Measurements from ENCODE around the gene CLCN1. TPM values are rescaled to one million over a fixed set of nuclear protein-coding genes. Genes with fewer than 3 reads are reported as not detected.

The CLCN1 gene
- total and polyA plus RNA-seq, 2 of the 8 experiments (the other 6 are each of a cell fraction or from before 2014, with no cell fraction given): 0.36 to 0.41 TPM

- no peak overlapping the region for H3K23ac ChIP-seq (ENCODE audit: insufficient read length)
- H3K27ac ChIP-seq (ENCODE audit: low read depth, low read length): no peak overlapping the region
- H2AK5ac ChIP-seq (ENCODE audit: low read depth, low read length): no peak overlapping the region
- peak in 1 of 2 experiments; percentile 88 for DNase-seq (ENCODE audit: low read depth in 1 of 2, low spot score in 2 of 2)
- H3K4ac ChIP-seq (replicated peaks; ENCODE audit: insufficient read length, low read depth, low read length): no peak overlapping the region
- no peak overlapping the region for H2BK15ac ChIP-seq (ENCODE audit: low read length)
- H2BK20ac ChIP-seq (ENCODE audit: low read length): no peak overlapping the region
- no peaks in the 10 kb centered on the region for H3K23me2 ChIP-seq (ENCODE audit: low read depth, low read length)
- H4K91ac ChIP-seq (replicated peaks; ENCODE audit: insufficient read length, low read length): no peak overlapping the region
- H3K4me1 ChIP-seq (replicated peaks in 1 of 4; ENCODE audit: control insufficient read depth in 3 of 4, insufficient read depth in 4 of 4, low read length in 3 of 4): no peaks in the 10 kb centered on the region
- 81% methylated on average over 10 of the region's 10 CpGs; no CpG with 5 or more reads in 1 of the 2 experiments for WGBS, 2 experiments (ENCODE audit: extremely low coverage in 1 of 2, insufficient coverage in 1 of 2, insufficient read length in 1 of 2, insufficient replicate concordance in 2 of 2, low coverage in 1 of 2, low lambda C conversion rate in 2 of 2, missing lambda C conversion rate in 1 of 2)
- no peak overlapping the region for H2BK120ac ChIP-seq (replicated peaks; ENCODE audit: low read depth, low read length)
- H3K4me2 ChIP-seq (ENCODE audit: insufficient read depth in 1 of 2, low read depth in 2 of 2, low read length in 2 of 2): no peak overlapping the region
- no peak overlapping the region for H3K9ac ChIP-seq (replicated peaks in 1 of 4; ENCODE audit: extremely low read depth in 1 of 4, low read depth in 3 of 4, low read length in 3 of 4)
- no peak for FAIRE-seq
- H3K79me2 ChIP-seq (ENCODE audit: control insufficient read depth in 1 of 2, insufficient read depth in 2 of 2, low read length in 2 of 2): no peaks in the 10 kb centered on the region
- H3K36me3 ChIP-seq (ENCODE audit: control insufficient read depth in 2 of 4, insufficient read depth in 4 of 4, low read length in 3 of 4): peaks cover 42 to 71% (median 68%) of the 10 kb centered on the region in 4 experiments
- no peaks in the 10 kb centered on the region for H3K9me3 ChIP-seq (ENCODE audit: insufficient read depth in 2 of 2, low read depth in 1 of 2, low read length in 1 of 2)
- H2BK5ac ChIP-seq (ENCODE audit: low read depth, low read length): no peak overlapping the region
- H3K18ac ChIP-seq (ENCODE audit: extremely low read depth, low read length): no peak overlapping the region
- ChIA-PET CTCF (ENCODE audit: partially characterized antibody) (interaction anchor here (0.7 to 8.2 kb wide), 29 partner anchors 10 to 121 kb away, joined by 3 to 85 read pairs (median 4); partner anchors contain the start of genes CASP2, CLCN1, EPHA1 and GSTK1), POLR2A (ENCODE audit: partially characterized antibody) (interaction anchor here (1.1 to 2.3 kb wide), 3 partner anchors 9 to 17 kb away, joined by 3 to 7 read pairs (median 3); partner anchors contain the start of gene CASP2)
- H3K14ac ChIP-seq (ENCODE audit: insufficient read length): no peak overlapping the region
- no peak overlapping the region for H4K8ac ChIP-seq (ENCODE audit: extremely low read depth, insufficient read depth, low read length)
- H3K27me3 ChIP-seq (replicated peaks in 1 of 4; ENCODE audit: control insufficient read depth in 3 of 4, extremely low read depth in 1 of 4, insufficient read depth in 3 of 4, low read length in 3 of 4): no peaks in the 10 kb centered on the region
- no peak overlapping the region for H2AFZ ChIP-seq (ENCODE audit: low read length)
- H3K4me3 ChIP-seq (ENCODE audit: extremely low read depth in 1 of 4, insufficient read depth in 2 of 4, low read depth in 3 of 4, low read length in 4 of 4): no peak overlapping the region
- H3K79me1 ChIP-seq (ENCODE audit: low read depth, low read length): no peaks in the 10 kb centered on the region; the same call in 1 of the 2 replicates
- H2BK12ac ChIP-seq (ENCODE audit: low read depth, low read length): no peak overlapping the region
- peaks cover 0 to 6% of the 10 kb centered on the region in 2 experiments for H4K20me1 ChIP-seq (replicated peaks in 1 of 2; ENCODE audit: control insufficient read depth in 1 of 2, insufficient read depth in 2 of 2, low read length in 2 of 2)
- no peak overlapping the region for H4K5ac ChIP-seq (ENCODE audit: insufficient read length, low read depth, low read length)
- H3K56ac ChIP-seq (replicated peaks; ENCODE audit: insufficient read length, low read depth, low read length): no peak overlapping the region
- no peak for TF ChIP-seq CHD2 (IDR thresholded peaks at IDR 0.05; ENCODE audit: low read length)
- peak; percentile 26; the same call in 1 of the 2 replicates for TF ChIP-seq POLR2AphosphoS5 (IDR thresholded peaks at IDR 0.05; ENCODE audit: low read depth, low read length)
- peak; percentile 41; the same call in 1 of the 2 replicates for TF ChIP-seq KDM1A (IDR thresholded peaks at IDR 0.05; ENCODE audit: borderline replicate concordance, low read length)
- peak; percentile 91 to 99 (median 96) for TF ChIP-seq CTCF (IDR thresholded peaks at IDR 0.05; ENCODE audit: control extremely low read depth in 1 of 3, insufficient read depth in 1 of 3, low read depth in 1 of 3, low read length in 3 of 3)
- TF ChIP-seq CEBPB (IDR thresholded peaks at IDR 0.05; ENCODE audit: low read depth, low read length): no peak
- no peak for TF ChIP-seq SIX5 (IDR thresholded peaks at IDR 0.05; ENCODE audit: low read depth, low read length)
- TF ChIP-seq SIRT6 (IDR thresholded peaks at IDR 0.05; ENCODE audit: low read length): no peak
- TF ChIP-seq ASH2L (IDR thresholded peaks at IDR 0.05; ENCODE audit: low read length): no peak
- no peak for TF ChIP-seq MAX (IDR thresholded peaks at IDR 0.05)
- TF ChIP-seq FOSL1 (IDR thresholded peaks at IDR 0.05; ENCODE audit: insufficient read depth, low read depth, low read length): no peak
- no peak for TF ChIP-seq KDM5A (IDR thresholded peaks at IDR 0.05; ENCODE audit: low read length)
Measured at GRCh38 chr7:143305423-143306070, 10.4 kb upstream of the CLCN1 start.
